ENCODE data around the gene UBE2Q2.
"Not testable (repeated sequence)": the region's sequence is repeated elsewhere in the genome, so short reads cannot be mapped to it uniquely, and the experiment has no call there.

The UBE2Q2 gene

DNA sequence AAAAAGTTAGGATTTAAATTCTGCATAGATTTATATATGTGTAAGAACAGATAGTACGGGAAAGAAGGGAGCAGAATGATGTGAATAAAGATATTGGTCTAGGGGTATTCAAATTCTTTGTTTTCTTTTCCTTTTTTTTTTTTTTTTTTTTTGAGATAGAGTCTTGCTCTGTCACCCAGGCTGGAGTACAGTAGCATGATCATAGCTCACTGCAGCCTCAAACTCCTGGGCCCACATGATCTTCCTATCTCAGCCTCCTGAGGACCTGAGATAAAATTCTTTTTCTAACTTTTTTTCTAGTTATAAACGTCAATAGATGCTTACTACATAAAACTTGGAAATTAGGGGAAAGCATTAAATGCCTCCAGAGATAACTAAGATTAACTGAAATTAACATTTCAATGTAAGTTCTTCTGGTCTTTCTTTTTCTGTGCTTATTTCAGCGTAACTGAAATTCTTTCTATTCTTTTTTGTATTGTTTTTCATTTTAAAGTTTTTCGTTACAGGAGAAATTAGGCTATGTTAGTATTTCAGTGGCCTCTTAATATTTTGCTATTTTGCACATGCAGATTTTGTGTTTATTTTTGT lies 29.2 kb downstream of the UBE2Q2 start:
- H3K4me1 ChIP-seq (ENCODE audit: control insufficient read depth, insufficient read depth, low read length): peaks cover 49% of the 10 kb centered on the region
- peaks cover 9% of the 10 kb centered on the region for H3K36me3 ChIP-seq (ENCODE audit: control insufficient read depth, insufficient read depth, low read length)
- no peaks in the 10 kb centered on the region for H3K9me3 ChIP-seq (ENCODE audit: control insufficient read depth, insufficient read depth, low read length)

DNA sequence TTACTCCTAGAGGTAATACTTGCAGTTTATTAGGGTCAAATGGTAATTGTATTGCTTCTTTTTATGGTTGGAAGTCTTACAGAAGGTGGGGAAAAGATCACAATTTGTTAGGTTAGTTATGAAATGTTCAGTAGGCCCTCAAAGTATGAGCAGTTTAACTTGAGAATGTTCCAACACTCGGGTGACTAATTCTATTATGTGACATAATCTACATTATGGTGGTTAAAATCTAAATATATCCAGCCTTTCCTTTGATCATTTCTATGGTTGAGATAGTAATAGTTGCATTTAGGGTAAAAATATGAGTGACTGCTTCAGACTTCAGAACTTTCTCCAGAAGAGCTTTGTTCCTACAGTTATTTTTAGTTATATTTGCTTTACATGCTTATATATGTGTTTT lies 40.8 kb downstream of the UBE2Q2 start:
- Histone ChIP-seq H3K27me3 (ENCODE audit: control insufficient read depth, insufficient read depth, low read length) (no peaks in the 10 kb centered on the region), H3K9ac (ENCODE audit: low read depth, low read length) (no peak overlapping the region), H3K9me3 (ENCODE audit: control insufficient read depth, insufficient read depth, low read length) (no peaks in the 10 kb centered on the region), H3K36me3 (ENCODE audit: control insufficient read depth, insufficient read depth, low read length) (no peaks in the 10 kb centered on the region), H3K4me1 (ENCODE audit: control insufficient read depth, insufficient read depth, low read length) (no peaks in the 10 kb centered on the region), H3K4me3 (ENCODE audit: low read depth, low read length) (no peak overlapping the region)

More for the DNA sequence above, 29.2 kb downstream of the UBE2Q2 start:
- Histone ChIP-seq H3K27me3 (ENCODE audit: control insufficient read depth, insufficient read depth, low read length) (no peaks in the 10 kb centered on the region), H3K9ac (ENCODE audit: low read depth, low read length) (no peak overlapping the region), H3K4me3 (ENCODE audit: low read depth, low read length) (no peak overlapping the region)

DNA sequence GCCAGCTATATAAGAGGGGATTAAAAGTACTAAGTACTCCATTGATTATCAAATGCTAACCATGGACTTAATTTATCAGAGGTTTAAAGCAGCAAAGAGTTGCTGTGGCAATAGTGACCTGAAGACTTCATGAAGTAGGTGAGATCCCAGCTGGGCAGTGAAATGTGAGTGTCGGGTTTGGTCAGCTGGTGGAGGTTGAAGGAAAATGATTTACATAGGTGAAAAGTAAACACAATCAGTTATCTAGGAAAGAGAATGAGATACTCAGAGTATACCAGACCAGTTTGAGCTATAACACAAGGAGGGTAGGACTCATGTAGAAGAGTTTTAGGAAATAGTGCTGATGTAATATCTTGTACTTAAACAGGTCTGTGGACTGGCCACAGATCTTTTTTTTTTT lies 43.9 kb downstream of the UBE2Q2 start:
- H3K4me3 ChIP-seq (ENCODE audit: low read depth, low read length): no peak overlapping the region
- no peaks in the 10 kb centered on the region for H3K4me1 ChIP-seq (ENCODE audit: control insufficient read depth, insufficient read depth, low read length)
- no peaks in the 10 kb centered on the region for H3K36me3 ChIP-seq (ENCODE audit: control insufficient read depth, insufficient read depth, low read length)
- no peaks in the 10 kb centered on the region for H3K27me3 ChIP-seq (ENCODE audit: control insufficient read depth, insufficient read depth, low read length)
- no peaks in the 10 kb centered on the region for H3K9me3 ChIP-seq (ENCODE audit: control insufficient read depth, insufficient read depth, low read length)
- H3K9ac ChIP-seq (ENCODE audit: low read depth, low read length): no peak overlapping the region

- no peaks in the 10 kb centered on the region for H3K4me1 ChIP-seq (ENCODE audit: control insufficient read depth, insufficient read depth, low read length)
- H3K36me3 ChIP-seq (ENCODE audit: control insufficient read depth, insufficient read depth, low read length): no peaks in the 10 kb centered on the region
- no peaks in the 10 kb centered on the region for H3K27me3 ChIP-seq (ENCODE audit: control insufficient read depth, insufficient read depth, low read length)
- H3K9me3 ChIP-seq (ENCODE audit: control insufficient read depth, insufficient read depth, low read length): no peaks in the 10 kb centered on the region
- no peak overlapping the region for H3K4me3 ChIP-seq (ENCODE audit: low read depth, low read length)
- no peak overlapping the region for H3K9ac ChIP-seq (ENCODE audit: low read depth, low read length)
Observed at GRCh38 chr15:75891895-75892294, 48.6 kb downstream of the UBE2Q2 start.

- Histone ChIP-seq H3K4me3 (ENCODE audit: low read depth, low read length) (no peak overlapping the region), H3K36me3 (ENCODE audit: control insufficient read depth, insufficient read depth, low read length) (no peaks in the 10 kb centered on the region), H3K4me1 (ENCODE audit: control insufficient read depth, insufficient read depth, low read length) (no peaks in the 10 kb centered on the region)
Observed at GRCh38 chr15:75895731-75896130, 52.5 kb downstream of the UBE2Q2 start.

DNA sequence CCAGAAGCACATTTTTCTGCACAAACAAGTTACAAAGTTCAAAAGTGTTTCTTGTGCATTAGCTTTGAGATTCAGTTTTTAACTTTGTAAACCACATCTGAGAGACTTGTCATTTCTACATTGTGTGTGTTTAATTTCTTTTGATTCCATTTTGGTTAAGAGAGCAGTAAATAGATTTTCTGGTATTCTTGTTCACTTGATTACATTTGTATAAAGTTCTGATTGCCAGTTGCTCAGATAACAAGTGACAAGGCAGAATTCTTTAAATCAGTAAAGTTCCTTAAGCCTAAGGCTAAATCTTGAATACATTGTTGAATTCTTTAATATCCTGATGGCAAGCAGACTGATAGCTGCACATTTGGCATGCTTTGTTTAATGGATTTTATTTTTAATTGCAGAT lies 57.3 kb downstream of the UBE2Q2 start:
- Histone ChIP-seq H3K9me3 (ENCODE audit: control insufficient read depth, insufficient read depth, low read length) (no peaks in the 10 kb centered on the region), H3K9ac (ENCODE audit: low read depth, low read length) (no peak overlapping the region), H3K4me3 (ENCODE audit: low read depth, low read length) (no peak overlapping the region), H3K27me3 (ENCODE audit: control insufficient read depth, insufficient read depth, low read length) (no peaks in the 10 kb centered on the region), H3K36me3 (ENCODE audit: control insufficient read depth, insufficient read depth, low read length) (no peaks in the 10 kb centered on the region), H3K4me1 (ENCODE audit: control insufficient read depth, insufficient read depth, low read length) (peaks cover 18% of the 10 kb centered on the region)

More at GRCh38 chr15:75895731-75896130, 52.5 kb downstream of the UBE2Q2 start:
- H3K27me3 ChIP-seq (ENCODE audit: control insufficient read depth, insufficient read depth, low read length): no peaks in the 10 kb centered on the region
- no peaks in the 10 kb centered on the region for H3K9me3 ChIP-seq (ENCODE audit: control insufficient read depth, insufficient read depth, low read length)
- no peak overlapping the region for H3K9ac ChIP-seq (ENCODE audit: low read depth, low read length)

- no peaks in the 10 kb centered on the region for H3K9me3 ChIP-seq (ENCODE audit: control insufficient read depth, insufficient read depth, low read length)
- no peaks in the 10 kb centered on the region for H3K27me3 ChIP-seq (ENCODE audit: control insufficient read depth, insufficient read depth, low read length)
- H3K36me3 ChIP-seq (ENCODE audit: control insufficient read depth, insufficient read depth, low read length): peaks cover 6% of the 10 kb centered on the region
- H3K4me3 ChIP-seq (ENCODE audit: low read depth, low read length): no peak overlapping the region
- peaks cover 18% of the 10 kb centered on the region for H3K4me1 ChIP-seq (ENCODE audit: control insufficient read depth, insufficient read depth, low read length)
- peak overlapping the region; percentile 98 for H3K9ac ChIP-seq (ENCODE audit: low read depth, low read length)
Observed at GRCh38 chr15:75902129-75902557, 58.9 kb downstream of the UBE2Q2 start.

- peak within 1 kb of the TSS; percentile 98 for H3K9ac ChIP-seq (ENCODE audit: low read depth, low read length)
- H3K27me3 ChIP-seq (ENCODE audit: control insufficient read depth, insufficient read depth, low read length): no peaks in the 10 kb centered on the region
- peaks cover 6% of the 10 kb centered on the region for H3K36me3 ChIP-seq (ENCODE audit: control insufficient read depth, insufficient read depth, low read length)
- H3K9me3 ChIP-seq (ENCODE audit: control insufficient read depth, insufficient read depth, low read length): no peaks in the 10 kb centered on the region
- H3K4me1 ChIP-seq (ENCODE audit: control insufficient read depth, insufficient read depth, low read length): peaks cover 18% of the 10 kb centered on the region
- peak within 1 kb of the TSS; percentile 92 for H3K4me3 ChIP-seq (ENCODE audit: low read depth, low read length)
Observed at GRCh38 chr15:75903331-75904239, 60.3 kb downstream of the UBE2Q2 start, which contains the start of gene FBXO22. Gene FBXO22 (plus strand): TSS chr15:75903878. CDS start chr15:75903964, 86 bp downstream.

DNA sequence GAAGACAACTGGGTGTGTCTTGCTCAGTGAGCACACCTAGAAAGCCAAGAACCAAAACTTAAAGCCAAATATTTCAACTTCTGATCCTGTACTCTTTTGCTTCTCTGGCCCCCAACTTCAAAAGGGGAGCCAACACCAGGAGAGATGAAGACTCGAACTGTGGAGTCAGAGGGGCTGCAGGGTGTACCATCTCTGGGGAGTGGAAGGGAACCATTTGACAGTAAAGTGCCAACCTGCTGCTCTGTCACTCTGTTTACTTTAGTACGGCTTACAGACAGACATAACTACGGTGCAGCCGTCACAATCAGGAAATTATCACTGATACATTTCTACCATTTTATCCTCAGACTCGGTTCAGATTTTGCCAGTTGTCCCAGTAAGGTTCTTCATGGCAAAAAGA lies 62.0 kb downstream of the UBE2Q2 start:
- Histone ChIP-seq H3K36me3 (ENCODE audit: control insufficient read depth, insufficient read depth, low read length) (peaks cover 6% of the 10 kb centered on the region), H3K4me3 (ENCODE audit: low read depth, low read length) (no peak overlapping the region), H3K9me3 (ENCODE audit: control insufficient read depth, insufficient read depth, low read length) (no peaks in the 10 kb centered on the region), H3K27me3 (ENCODE audit: control insufficient read depth, insufficient read depth, low read length) (no peaks in the 10 kb centered on the region), H3K4me1 (ENCODE audit: control insufficient read depth, insufficient read depth, low read length) (peaks cover 18% of the 10 kb centered on the region), H3K9ac (ENCODE audit: low read depth, low read length) (no peak overlapping the region)

- H3K9me3 ChIP-seq (ENCODE audit: control insufficient read depth, insufficient read depth, low read length); H3K4me3 ChIP-seq (ENCODE audit: low read depth, low read length); H3K27me3 ChIP-seq (ENCODE audit: control insufficient read depth, insufficient read depth, low read length); H3K9ac ChIP-seq (ENCODE audit: low read depth, low read length); H3K4me1 ChIP-seq (ENCODE audit: control insufficient read depth, insufficient read depth, low read length): not testable (repeated sequence)
- H3K36me3 ChIP-seq (ENCODE audit: control insufficient read depth, insufficient read depth, low read length): peaks cover 16% of the 10 kb centered on the region
Observed at GRCh38 chr15:75910355-75910754, 67.1 kb downstream of the UBE2Q2 start.

- no peaks in the 10 kb centered on the region for H3K4me1 ChIP-seq (ENCODE audit: control insufficient read depth, insufficient read depth, low read length)
- H3K27me3 ChIP-seq (ENCODE audit: control insufficient read depth, insufficient read depth, low read length): no peaks in the 10 kb centered on the region
- H3K9me3 ChIP-seq (ENCODE audit: control insufficient read depth, insufficient read depth, low read length): no peaks in the 10 kb centered on the region
- no peak overlapping the region for H3K4me3 ChIP-seq (ENCODE audit: low read depth, low read length)
- peaks cover 16% of the 10 kb centered on the region for H3K36me3 ChIP-seq (ENCODE audit: control insufficient read depth, insufficient read depth, low read length)
- H3K9ac ChIP-seq (ENCODE audit: low read depth, low read length): no peak overlapping the region
Observed at GRCh38 chr15:75916978-75917377, 73.7 kb downstream of the UBE2Q2 start.

- H3K9ac ChIP-seq (ENCODE audit: low read depth, low read length): no peak overlapping the region
- no peak overlapping the region for H3K4me3 ChIP-seq (ENCODE audit: low read depth, low read length)
- H3K4me1 ChIP-seq (ENCODE audit: control insufficient read depth, insufficient read depth, low read length): no peaks in the 10 kb centered on the region
- no peaks in the 10 kb centered on the region for H3K27me3 ChIP-seq (ENCODE audit: control insufficient read depth, insufficient read depth, low read length)
- no peaks in the 10 kb centered on the region for H3K9me3 ChIP-seq (ENCODE audit: control insufficient read depth, insufficient read depth, low read length)
- peaks cover 16% of the 10 kb centered on the region for H3K36me3 ChIP-seq (ENCODE audit: control insufficient read depth, insufficient read depth, low read length)
Observed at GRCh38 chr15:75918135-75918534, 74.9 kb downstream of the UBE2Q2 start.

All from iPS-15b (cell line).